A549 (cell line): ENCODE results near the gene NKAP. TPM values are rescaled to one million over a fixed set of nuclear protein-coding genes. Genes with fewer than 3 reads are reported as not detected.
"Not testable (repeated sequence)": the region's sequence is repeated elsewhere in the genome, so short reads cannot be mapped to it uniquely, and the experiment has no call there.

ENCODE experiments used
- ATAC-seq, 2 experiments: fragments of 200-7000 bp in 1 of 2; fragments of >200 bp in 1 of 2; cut with Nextera tagmentation in 1 of 2; cut with Tn5 transposase in 1 of 2; 3 replicates each; pipeline versions ENCODE4 v1.8.0 to v1.9.1; 2018 to 2020; ENCODE audit warnings: mild to moderate bottlenecking in 1 of 2, moderate library complexity in 1 of 2
- CTCF ChIA-PET: fragments of 300-600 bp; sonication (Branson Sonifier 250); formaldehyde crosslinking; extraction: SDS; loops from one replicate; lab custom pipeline; 2021; ENCODE audit warnings: antibody characterized with exemption, inconsistent platforms; lab: Yijun Ruan, JAX
- POLR2A ChIA-PET: fragments of 350-600 bp; formaldehyde crosslinking; extraction: SDS; loops from one replicate; lab custom pipeline; 2021; ENCODE audit warnings: antibody characterized with exemption, inconsistent platforms; lab: Yijun Ruan, JAX
- DNase-seq, 2 experiments: peaks; one replicate each; pipeline versions ENCODE4 v3.0.0 to v3.0.0-alpha.2; 2011 to 2016; ENCODE audit warnings: low read depth in 1 of 2, low spot score in 1 of 2
- FAIRE-seq: peaks from 2 replicates; lab custom pipeline; 2011; peaks lifted over from hg19 to GRCh38; lab: Jason Lieb, UNC
- H3K27ac ChIP-seq, 2 experiments: fragments of >200 bp; sonication (Bioruptor Twin); formaldehyde crosslinking; 3 replicates each; pipeline ENCODE4 v1.5.1; 2016 to 2017
- H3K4me1 ChIP-seq: fragments of >200 bp; sonication (Bioruptor Twin); formaldehyde crosslinking; 3 replicates; pipeline ENCODE4 v1.6.1; 2016
- H3K4me2 ChIP-seq: fragments of >200 bp; sonication (Bioruptor Twin); formaldehyde crosslinking; 3 replicates; pipeline ENCODE4 v1.6.1; 2016
- H3K4me3 ChIP-seq: fragments of >200 bp; sonication (Bioruptor Twin); formaldehyde crosslinking; 3 replicates; pipeline ENCODE4 v1.5.1; 2016
- H3K9me3 ChIP-seq: fragments of >200 bp; sonication (Bioruptor Twin); formaldehyde crosslinking; 3 replicates; pipeline ENCODE4 v1.6.1; 2016
- CBX8 ChIP-seq: fragments of 200-600 bp; sonication (generic); IDR thresholded peaks from 2 replicates; pipeline ENCODE4 v1.6.1; 2016
- CEBPB ChIP-seq, 2 experiments: fragments of >200 bp in 1 of 2; sonication (Bioruptor Twin) in 1 of 2; formaldehyde crosslinking in 1 of 2; IDR thresholded peaks; 2 replicates each; pipeline ENCODE4 v1.6.1; 2012 to 2016
- CTCF ChIP-seq: fragments of >200 bp; sonication (Bioruptor Twin); formaldehyde crosslinking; IDR thresholded peaks from 3 replicates; pipeline ENCODE4 v1.5.1; 2016
- FOSL2 ChIP-seq, 2 experiments: fragments of 450-650 bp in 1 of 2; fragments of >200 bp in 1 of 2; sonication (Bioruptor Twin) in 1 of 2; formaldehyde crosslinking; IDR thresholded peaks; 2 replicates each; pipeline versions ENCODE4 v1.5.0 to v1.6.1; 2016 to 2020; ENCODE audit warnings: mild to moderate bottlenecking in 1 of 2, moderate library complexity in 1 of 2
- HEYL ChIP-seq: fragments of 250-450 bp; sonication (Bioruptor Pico); IDR thresholded peaks from 2 replicates; pipeline ENCODE4 v1.8.0; 2021; ENCODE audit warnings: mild to moderate bottlenecking, moderate library complexity
- HOXB13 ChIP-seq: fragments of 250-450 bp; sonication (Bioruptor Pico); IDR thresholded peaks from 2 replicates; pipeline ENCODE4 v1.5.0; 2020; ENCODE audit warnings: low read depth, mild to moderate bottlenecking, moderate library complexity
- JUNB ChIP-seq: fragments of >200 bp; sonication (Bioruptor Twin); formaldehyde crosslinking; IDR thresholded peaks from 2 replicates; pipeline ENCODE4 v1.6.1; 2016
- MAFK ChIP-seq: fragments of 450-650 bp; IDR thresholded peaks from 2 replicates; pipeline ENCODE4 v1.6.1; 2014; ENCODE audit not compliant: partially characterized antibody
- MAX ChIP-seq: IDR thresholded peaks from 2 replicates; pipeline ENCODE4 v1.6.1; 2012
- MYC ChIP-seq: IDR thresholded peaks from 2 replicates; pipeline ENCODE4 v1.6.1; 2012; ENCODE audit warnings: mild to moderate bottlenecking, inconsistent platforms, low read length, improper control_type of control experiment, borderline replicate concordance
- NR3C1 ChIP-seq: fragments of >200 bp; sonication (Bioruptor Twin); formaldehyde crosslinking; IDR thresholded peaks from 3 replicates; pipeline ENCODE4 v1.6.1; 2017
- PBX3 ChIP-seq: IDR thresholded peaks from 2 replicates; pipeline ENCODE4 v1.6.1; 2012
- POLR2AphosphoS2 ChIP-seq: conservative IDR thresholded peaks from 2 replicates; pipeline ENCODE4 v1.6.1; 2012; ENCODE audit warnings: low read length, improper control_type of control experiment, inconsistent platforms
- SREBF2 ChIP-seq: fragments of 450-650 bp; IDR thresholded peaks from 2 replicates; pipeline ENCODE4 v1.6.1; 2014; ENCODE audit warnings: mild to moderate bottlenecking, moderate library complexity
- TP53 ChIP-seq: fragments of 250-450 bp; sonication (Bioruptor Pico); IDR thresholded peaks from 2 replicates; pipeline ENCODE4 v1.5.0; 2021; ENCODE audit warnings: mild to moderate bottlenecking, moderate library complexity
- ZC3H11A ChIP-seq: fragments of 450-650 bp; IDR thresholded peaks from 2 replicates; pipeline ENCODE4 v1.6.1; 2014; ENCODE audit warnings: antibody characterized with exemption, mild to moderate bottlenecking
- ZFP36 ChIP-seq: fragments of 450-650 bp; IDR thresholded peaks from 2 replicates; pipeline ENCODE4 v1.6.1; 2014; ENCODE audit warnings: borderline replicate concordance; ENCODE audit not compliant: partially characterized antibody
- WGBS: methylation state at CpG from one replicate; pipeline ENCODE4 v1.1.6; 2017; ENCODE audit errors: missing lambda C conversion rate; 5-methylcytosine and 5-hydroxymethylcytosine counted together
- polyA plus RNA-seq, 4 experiments: library from polyadenylated mRNA; depleted of rRNA in 3 of 4; stranded (reverse); fragments of >200 nt; fragmentation: RNase III in 1 of 4; extraction: RNeasy Plus Mini Kit Qiagen cat#74134 plus additional on column Dnase treatment in 1 of 4; gene quantifications; 2 replicates in 3 of 4; 3 replicates in 1 of 4; pipeline ENCODE4 v1.2.3, GENCODE V29; 2011 to 2017
- TF ChIP-seq, protein P1 (sequence below): fragments of >200 bp; sonication (Bioruptor Twin); formaldehyde crosslinking; IDR thresholded peaks from 2 replicates; pipeline ENCODE4 v1.6.1; 2016
- TF ChIP-seq, protein P2 (sequence below): fragments of 200-600 bp; sonication (generic); IDR thresholded peaks from 2 replicates; pipeline ENCODE4 v1.6.1; 2016; ENCODE audit warnings: antibody characterized with exemption, mild to moderate bottlenecking, moderate library complexity

Gene NKAP
- polyA plus RNA-seq, 2 of the 4 experiments (the other 2 are of a cell fraction), result 6.3 to 16.9 TPM

- Histone ChIP-seq H3K9me3 (no peaks in the 10 kb centered on the region), H3K4me2 (no peak overlapping the region)
- POLR2A ChIA-PET, result no interaction called here
- FAIRE-seq, result no peak
- no peak for DNase-seq
- TF ChIP-seq, protein P1, sequence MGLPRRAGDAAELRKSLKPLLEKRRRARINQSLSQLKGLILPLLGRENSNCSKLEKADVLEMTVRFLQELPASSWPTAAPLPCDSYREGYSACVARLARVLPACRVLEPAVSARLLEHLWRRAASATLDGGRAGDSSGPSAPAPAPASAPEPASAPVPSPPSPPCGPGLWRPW, result no peak
- no peak for TF ChIP-seq POLR2AphosphoS2
- no peak for TF ChIP-seq TP53 (CRISPR knock-in tag)
- TF ChIP-seq SREBF2, result no peak
- TF ChIP-seq, all 56 proteins: peak for 0
- Histone ChIP-seq H3K27ac (no peak overlapping the region), H3K4me1 (no peaks in the 10 kb centered on the region), H3K4me3 (no peak overlapping the region)
- no peak for ATAC-seq
- CTCF ChIA-PET, result no interaction called here
Measured at GRCh38 chrX:119960625-119961024, 17.1 kb upstream of the NKAP start.

DNA sequence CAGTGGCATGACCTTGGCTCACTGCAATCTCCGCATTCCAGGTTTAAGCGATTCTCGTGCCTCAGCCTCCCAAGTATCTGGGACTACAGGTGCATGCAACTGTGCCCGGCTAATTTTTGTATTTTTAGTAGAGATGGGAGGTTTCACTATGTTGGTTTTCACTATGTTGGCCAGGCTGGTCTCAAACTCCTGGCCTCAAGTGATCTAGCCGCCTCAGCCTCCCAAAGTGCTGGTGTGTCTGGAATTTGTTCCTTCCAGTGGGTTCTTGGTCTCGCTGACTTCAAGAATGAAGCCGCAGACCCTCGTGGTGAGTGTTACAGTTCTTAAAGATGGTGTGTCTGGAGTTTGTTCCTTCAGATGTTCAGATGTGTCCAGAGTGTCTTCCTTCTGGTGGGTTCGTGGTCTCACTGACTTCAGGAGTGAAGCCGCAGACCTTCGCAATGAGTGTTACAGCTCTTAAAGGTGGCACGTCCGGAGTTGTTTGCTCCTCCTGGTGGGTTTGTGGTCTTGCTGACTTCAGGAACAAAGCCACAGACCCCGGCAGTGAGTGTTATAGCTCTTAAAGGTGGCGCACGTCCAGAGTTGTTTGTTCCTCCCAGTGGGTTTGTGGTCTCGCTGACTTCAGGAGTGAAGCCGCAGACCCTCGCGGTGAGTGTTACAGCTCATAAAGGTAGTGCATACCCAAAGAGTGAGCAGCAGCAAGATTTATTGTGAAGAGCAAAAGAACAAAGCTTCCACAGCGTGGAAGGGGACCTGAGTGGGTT lies 12.4 kb upstream of the NKAP start:
- H3K4me1 ChIP-seq, POLR2A ChIA-PET, ATAC-seq, H3K4me3 ChIP-seq, FAIRE-seq, H3K27ac ChIP-seq, H3K4me2 ChIP-seq, H3K9me3 ChIP-seq, DNase-seq: not testable (repeated sequence)
- CTCF ChIA-PET, result interaction anchor here (1.2 kb wide), 1 partner anchor 9 kb away, joined by 4 read pairs; no protein-coding TSS in a partner anchor
- WGBS, result 62% methylated on average over 20 of the region's 21 CpGs

DNA sequence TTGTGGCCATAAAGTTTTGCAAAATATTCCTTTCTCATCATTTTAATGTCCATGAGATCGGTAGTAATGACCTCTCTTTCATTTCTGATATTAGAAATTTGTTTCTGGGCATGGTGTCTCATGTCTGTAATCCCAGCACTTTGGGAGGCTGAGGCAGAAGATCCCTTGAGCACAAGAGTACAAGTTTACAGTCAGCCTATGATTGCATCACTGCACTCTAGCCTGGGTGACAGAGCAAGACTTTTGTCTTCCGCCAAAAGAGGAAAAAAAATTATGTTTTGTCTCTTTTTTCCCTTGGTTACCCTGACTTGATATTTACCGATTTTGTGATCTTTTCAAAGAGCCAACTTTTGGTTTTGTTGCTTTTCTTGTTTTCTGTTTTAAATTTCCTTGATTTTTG lies 10.8 kb upstream of the NKAP start:
- H3K4me1 ChIP-seq, result no peaks in the 10 kb centered on the region
- DNase-seq, result no peak
- no peak overlapping the region for H3K27ac ChIP-seq
- no peak for TF ChIP-seq TP53 (CRISPR knock-in tag)
- TF ChIP-seq MAFK, result no peak
- TF ChIP-seq HOXB13, result no peak
- TF ChIP-seq CEBPB (IDR thresholded peaks at IDR 0.05), result no peak
- no peak for TF ChIP-seq CTCF
- no peak for TF ChIP-seq ZC3H11A
- no peak for TF ChIP-seq HEYL (CRISPR knock-in tag)
- no peak for TF ChIP-seq MAX
- TF ChIP-seq ZFP36, result no peak
- no peak for TF ChIP-seq FOSL2 (IDR thresholded peaks at IDR 0.05)
- no peak for TF ChIP-seq FOSL2 (CRISPR knock-in tag; IDR thresholded peaks at IDR 0.05)
- TF ChIP-seq JUNB, result no peak
- no peak for TF ChIP-seq NR3C1
- TF ChIP-seq, protein P2, sequence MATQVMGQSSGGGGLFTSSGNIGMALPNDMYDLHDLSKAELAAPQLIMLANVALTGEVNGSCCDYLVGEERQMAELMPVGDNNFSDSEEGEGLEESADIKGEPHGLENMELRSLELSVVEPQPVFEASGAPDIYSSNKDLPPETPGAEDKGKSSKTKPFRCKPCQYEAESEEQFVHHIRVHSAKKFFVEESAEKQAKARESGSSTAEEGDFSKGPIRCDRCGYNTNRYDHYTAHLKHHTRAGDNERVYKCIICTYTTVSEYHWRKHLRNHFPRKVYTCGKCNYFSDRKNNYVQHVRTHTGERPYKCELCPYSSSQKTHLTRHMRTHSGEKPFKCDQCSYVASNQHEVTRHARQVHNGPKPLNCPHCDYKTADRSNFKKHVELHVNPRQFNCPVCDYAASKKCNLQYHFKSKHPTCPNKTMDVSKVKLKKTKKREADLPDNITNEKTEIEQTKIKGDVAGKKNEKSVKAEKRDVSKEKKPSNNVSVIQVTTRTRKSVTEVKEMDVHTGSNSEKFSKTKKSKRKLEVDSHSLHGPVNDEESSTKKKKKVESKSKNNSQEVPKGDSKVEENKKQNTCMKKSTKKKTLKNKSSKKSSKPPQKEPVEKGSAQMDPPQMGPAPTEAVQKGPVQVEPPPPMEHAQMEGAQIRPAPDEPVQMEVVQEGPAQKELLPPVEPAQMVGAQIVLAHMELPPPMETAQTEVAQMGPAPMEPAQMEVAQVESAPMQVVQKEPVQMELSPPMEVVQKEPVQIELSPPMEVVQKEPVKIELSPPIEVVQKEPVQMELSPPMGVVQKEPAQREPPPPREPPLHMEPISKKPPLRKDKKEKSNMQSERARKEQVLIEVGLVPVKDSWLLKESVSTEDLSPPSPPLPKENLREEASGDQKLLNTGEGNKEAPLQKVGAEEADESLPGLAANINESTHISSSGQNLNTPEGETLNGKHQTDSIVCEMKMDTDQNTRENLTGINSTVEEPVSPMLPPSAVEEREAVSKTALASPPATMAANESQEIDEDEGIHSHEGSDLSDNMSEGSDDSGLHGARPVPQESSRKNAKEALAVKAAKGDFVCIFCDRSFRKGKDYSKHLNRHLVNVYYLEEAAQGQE, result no peak
- TF ChIP-seq MYC, result no peak
- no peak for TF ChIP-seq CBX8
- TF ChIP-seq PBX3, result no peak
- TF ChIP-seq, all 56 proteins: peak for 0
- ChIA-PET CTCF (no interaction called here), POLR2A (no interaction called here)
- 30% methylated on average over 3 of the region's 3 CpGs for WGBS
- Histone ChIP-seq H3K9me3 (no peaks in the 10 kb centered on the region), H3K4me3 (no peak overlapping the region), H3K4me2 (no peak overlapping the region)
- ATAC-seq (no peak), FAIRE-seq (no peak)
